ENCODE results near the gene SOX6.
A peak's percentile ranks its signal among the peaks of the same experiment; 100 is the strongest.

Gene SOX6

DNA sequence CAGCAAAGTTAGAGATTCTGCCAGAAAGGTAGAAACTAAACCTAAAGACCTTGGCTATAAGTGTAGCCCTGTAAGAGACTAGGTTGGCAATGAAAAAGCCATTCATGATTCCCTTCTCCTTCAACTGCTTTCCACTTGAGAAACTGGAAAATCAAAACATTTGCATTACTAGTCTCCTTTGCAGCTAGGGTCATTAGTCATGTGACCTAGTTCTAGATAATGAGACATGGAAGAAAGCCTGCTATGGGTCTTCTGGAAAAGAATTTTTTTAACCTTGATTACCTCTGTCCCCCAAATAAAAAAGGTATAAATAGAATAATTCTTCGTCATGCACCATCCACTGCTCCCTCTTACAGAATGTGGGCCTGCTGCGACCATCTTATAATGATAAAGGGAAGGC lies 80.1 kb downstream of the SOX6 start:
- no peak for DNase-seq (ENCODE audit: low spot score)

- DNase-seq (ENCODE audit: low spot score), result no peak
These were observed 85.1 kb downstream of the SOX6 start for GRCh38 chr11:16271258-16271657.

DNA sequence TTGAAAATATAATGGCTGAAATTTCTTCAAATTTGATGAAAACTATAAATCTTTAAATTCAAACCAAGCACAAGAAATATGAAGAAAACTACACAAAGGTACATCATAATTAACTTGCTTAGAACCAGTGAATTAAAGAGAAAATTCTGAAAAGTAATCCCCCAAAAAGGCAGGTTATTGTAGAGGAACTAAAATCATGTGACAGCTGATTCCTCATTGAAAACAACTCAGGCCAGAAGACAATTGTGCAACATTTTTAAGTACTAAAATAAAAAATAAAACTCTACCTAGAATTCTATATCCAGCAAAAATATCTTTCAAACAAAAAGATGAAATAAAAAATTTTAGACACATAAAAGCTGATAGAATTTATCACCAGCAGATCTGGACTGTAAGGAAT lies 90.3 kb downstream of the SOX6 start:
- DNase-seq (ENCODE audit: low spot score), result no peak

- no peak for DNase-seq (ENCODE audit: low spot score)
These were observed 91.3 kb downstream of the SOX6 start for GRCh38 chr11:16265022-16265421.

GRCh38 chr11:16262645-16262955 lies 93.7 kb downstream of the SOX6 start:
- no peak for DNase-seq (ENCODE audit: low spot score)

GRCh38 chr11:16261836-16262644 lies 94.3 kb downstream of the SOX6 start:
- no peak for DNase-seq (ENCODE audit: low spot score)

- peak; percentile 2 for DNase-seq (ENCODE audit: low spot score)
These were observed 104.0 kb downstream of the SOX6 start for GRCh38 chr11:16252373-16252772.

GRCh38 chr11:16248248-16248647 lies 108.1 kb downstream of the SOX6 start:
- no peak for DNase-seq (ENCODE audit: low spot score)

DNA sequence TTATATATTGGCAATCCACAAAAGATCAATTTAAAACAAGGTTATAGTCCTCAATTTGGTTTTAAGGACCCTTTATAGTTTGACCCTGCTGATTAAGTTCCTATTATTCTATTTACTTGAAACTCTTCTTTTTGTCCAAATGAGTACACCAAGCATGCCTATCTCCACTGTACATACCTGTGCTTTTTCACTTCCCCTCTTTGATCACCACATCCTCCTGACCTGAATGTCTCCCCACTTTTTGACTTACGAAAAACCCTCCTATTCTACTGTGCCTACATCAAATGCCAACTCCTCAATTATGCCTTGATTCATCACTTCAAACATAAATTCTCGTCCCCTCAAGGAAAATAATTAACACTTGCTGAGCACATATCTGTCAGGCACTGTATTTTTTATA lies 113.5 kb downstream of the SOX6 start:
- DNase-seq (ENCODE audit: low spot score), result no peak

- DNase-seq (ENCODE audit: low spot score), result no peak
These were observed 115.7 kb downstream of the SOX6 start for GRCh38 chr11:16240687-16241086.

GRCh38 chr11:16239141-16240105 lies 116.9 kb downstream of the SOX6 start:
- no peak for DNase-seq (ENCODE audit: low spot score)

DNA sequence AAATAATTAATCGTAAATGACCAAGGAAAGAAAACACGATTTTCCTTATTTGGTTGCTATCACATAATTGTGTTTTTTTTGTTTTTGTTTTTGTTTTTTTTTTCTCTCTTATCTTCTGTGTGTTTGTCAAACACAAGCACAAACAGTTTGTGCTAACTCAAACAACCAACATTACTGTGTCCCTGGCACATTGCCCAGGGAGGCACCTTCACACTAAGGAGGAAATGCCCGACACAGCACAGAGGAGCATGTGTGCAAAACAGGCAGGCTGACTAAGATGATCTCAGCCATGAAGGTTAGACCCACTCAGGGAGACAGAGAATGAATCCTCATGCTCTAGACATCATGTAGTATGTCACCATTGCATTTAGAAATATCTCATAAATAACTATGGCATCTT lies 130.1 kb downstream of the SOX6 start:
- DNase-seq (ENCODE audit: low spot score), result no peak

DNA sequence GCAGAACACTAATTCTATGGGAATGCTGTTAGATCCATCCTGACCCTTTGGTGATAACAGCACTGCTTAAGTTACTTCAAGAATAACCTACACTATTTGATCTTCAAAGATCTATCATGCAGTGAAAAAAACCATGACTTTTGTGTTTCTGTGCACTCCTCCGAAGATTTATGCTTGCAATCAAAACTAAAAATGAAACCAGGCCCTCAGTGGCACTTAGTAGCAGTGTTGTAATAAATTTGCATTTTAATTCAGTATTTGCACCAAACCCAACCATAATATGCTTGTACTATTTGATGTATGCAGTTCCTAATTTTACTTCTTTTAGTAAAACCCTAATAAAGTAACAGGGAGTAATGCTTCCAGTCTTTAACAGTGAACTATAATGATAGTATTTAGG lies 130.7 kb downstream of the SOX6 start:
- no peak for DNase-seq (ENCODE audit: low spot score)

- no peak for DNase-seq (ENCODE audit: low spot score)
These were observed 132.8 kb downstream of the SOX6 start for GRCh38 chr11:16223558-16223957.

DNA sequence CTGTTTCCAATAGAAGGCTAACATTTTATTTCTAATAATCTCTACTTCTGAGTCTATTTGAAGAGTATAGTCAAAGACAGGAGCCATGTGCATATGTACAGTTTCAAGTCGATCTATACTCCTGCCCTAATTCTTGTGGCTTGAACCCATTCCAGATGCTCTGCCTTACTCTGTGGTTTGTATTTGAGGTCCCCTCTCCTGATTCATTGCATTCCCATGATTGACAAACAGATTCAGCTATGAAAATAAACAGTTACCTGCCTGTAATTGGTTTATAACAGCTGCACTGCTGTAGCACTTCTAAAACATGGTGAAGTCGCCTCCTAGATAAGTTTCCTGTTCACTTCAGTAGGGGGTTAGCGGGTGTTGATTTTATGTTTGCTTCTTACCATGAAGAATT lies 138.7 kb downstream of the SOX6 start:
- DNase-seq (ENCODE audit: low spot score), result no peak

DNA sequence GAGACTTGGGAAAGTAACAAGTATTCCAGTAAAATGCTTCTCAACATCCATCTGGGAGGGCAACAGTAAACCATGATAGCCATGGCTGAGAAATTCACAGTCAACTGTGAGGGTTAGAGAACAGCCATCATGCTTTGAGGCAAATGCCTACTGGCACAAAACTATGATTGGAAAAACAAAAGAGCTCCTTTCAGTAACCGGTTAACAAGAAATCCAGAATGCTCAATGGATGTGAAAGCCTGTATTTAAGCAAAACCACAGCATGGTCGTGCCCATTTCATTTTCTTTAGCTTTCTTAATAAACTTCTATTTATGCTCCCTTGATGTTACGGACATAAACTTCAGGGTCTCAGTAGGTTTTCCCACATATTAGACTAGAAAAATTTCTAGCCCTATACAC lies 139.5 kb downstream of the SOX6 start:
- DNase-seq (ENCODE audit: low spot score), result no peak

DNA sequence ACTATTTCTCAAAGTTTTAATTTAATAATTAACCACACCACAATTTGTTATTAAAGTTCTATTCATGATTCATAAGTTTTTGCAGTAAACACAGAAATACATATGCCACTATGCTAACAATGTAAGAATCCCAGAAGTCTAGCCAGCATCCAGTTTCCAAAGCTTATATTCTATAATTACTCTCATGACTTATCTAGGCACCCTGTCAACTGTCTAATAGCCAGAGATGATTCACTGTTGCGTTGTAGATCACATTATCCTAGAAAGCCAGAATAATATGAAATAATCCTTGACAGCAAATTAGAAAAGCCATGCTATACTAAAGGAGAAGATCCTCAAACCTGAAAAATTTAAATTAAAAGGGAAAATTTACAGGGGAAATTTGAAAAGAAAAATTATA lies 141.0 kb downstream of the SOX6 start:
- no peak for DNase-seq (ENCODE audit: low spot score)

GRCh38 chr11:16211407-16211806 lies 144.9 kb downstream of the SOX6 start:
- no peak for DNase-seq (ENCODE audit: low spot score)

GRCh38 chr11:16204261-16204660 lies 152.1 kb downstream of the SOX6 start:
- DNase-seq (ENCODE audit: low spot score), result no peak

DNA sequence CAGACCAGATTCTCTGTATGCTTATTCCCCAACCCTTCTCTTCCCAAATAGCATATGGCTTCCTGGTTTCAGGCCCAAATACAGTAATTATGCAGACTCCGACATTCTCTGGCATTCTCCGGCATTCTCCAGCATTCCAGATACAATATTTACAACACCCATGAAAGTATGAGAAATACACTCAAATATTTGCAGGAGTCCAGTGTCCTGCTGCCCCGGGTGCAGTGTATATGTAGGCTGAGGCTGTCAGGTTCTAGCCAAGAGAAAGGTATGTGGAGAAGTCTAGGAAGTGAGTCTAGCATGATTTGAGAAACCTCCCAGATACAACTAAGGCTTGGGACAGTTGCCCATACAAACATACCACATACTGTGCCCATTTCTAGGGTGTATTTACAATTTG lies 160.7 kb downstream of the SOX6 start:
- DNase-seq (ENCODE audit: low spot score), result no peak

GRCh38 chr11:16194566-16194965 lies 161.8 kb downstream of the SOX6 start:
- DNase-seq (ENCODE audit: low spot score), result no peak

DNA sequence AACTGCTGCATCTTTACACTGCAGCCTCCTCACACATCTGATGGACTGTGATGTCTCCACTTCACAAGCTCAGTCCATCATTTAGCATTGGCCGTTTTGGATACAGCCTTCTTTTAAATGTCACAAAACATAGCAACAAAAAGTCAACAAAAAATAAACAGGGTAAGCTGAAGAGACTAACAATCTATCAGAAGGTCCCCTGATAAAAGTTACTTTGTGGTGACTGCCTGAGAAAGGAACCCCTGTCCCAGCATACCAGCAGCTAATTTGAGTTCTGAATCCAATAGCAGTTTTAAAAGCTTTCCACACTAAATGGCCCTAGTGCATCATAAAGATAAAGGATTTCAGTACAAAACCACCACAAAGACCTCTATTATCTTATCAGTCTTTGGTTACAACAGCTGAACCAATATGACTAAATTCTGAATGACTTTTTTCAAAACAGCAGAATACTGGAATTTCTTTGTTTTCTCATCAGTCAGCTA lies 162.4 kb downstream of the SOX6 start:
- no peak for DNase-seq (ENCODE audit: low spot score)

GRCh38 chr11:16191868-16192240 lies 164.5 kb downstream of the SOX6 start:
- no peak for DNase-seq (ENCODE audit: low spot score)
